GM19397 (cell line): ENCODE measurements around the gene VOPP1.
"Not testable (repeated sequence)": the region's sequence is repeated elsewhere in the genome, so short reads cannot be mapped to it uniquely, and the experiment has no call there.

ENCODE experiments used
- ATAC-seq: cut with Tn5 transposase; IDR thresholded peaks from one replicate; pipeline ENCODE4 v1.9.1; 2021; ENCODE audit warnings: mild to moderate bottlenecking, moderate library complexity; ENCODE audit not compliant: unreplicated experiment

VOPP1 gene, protein sequence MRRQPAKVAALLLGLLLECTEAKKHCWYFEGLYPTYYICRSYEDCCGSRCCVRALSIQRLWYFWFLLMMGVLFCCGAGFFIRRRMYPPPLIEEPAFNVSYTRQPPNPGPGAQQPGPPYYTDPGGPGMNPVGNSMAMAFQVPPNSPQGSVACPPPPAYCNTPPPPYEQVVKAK

DNA sequence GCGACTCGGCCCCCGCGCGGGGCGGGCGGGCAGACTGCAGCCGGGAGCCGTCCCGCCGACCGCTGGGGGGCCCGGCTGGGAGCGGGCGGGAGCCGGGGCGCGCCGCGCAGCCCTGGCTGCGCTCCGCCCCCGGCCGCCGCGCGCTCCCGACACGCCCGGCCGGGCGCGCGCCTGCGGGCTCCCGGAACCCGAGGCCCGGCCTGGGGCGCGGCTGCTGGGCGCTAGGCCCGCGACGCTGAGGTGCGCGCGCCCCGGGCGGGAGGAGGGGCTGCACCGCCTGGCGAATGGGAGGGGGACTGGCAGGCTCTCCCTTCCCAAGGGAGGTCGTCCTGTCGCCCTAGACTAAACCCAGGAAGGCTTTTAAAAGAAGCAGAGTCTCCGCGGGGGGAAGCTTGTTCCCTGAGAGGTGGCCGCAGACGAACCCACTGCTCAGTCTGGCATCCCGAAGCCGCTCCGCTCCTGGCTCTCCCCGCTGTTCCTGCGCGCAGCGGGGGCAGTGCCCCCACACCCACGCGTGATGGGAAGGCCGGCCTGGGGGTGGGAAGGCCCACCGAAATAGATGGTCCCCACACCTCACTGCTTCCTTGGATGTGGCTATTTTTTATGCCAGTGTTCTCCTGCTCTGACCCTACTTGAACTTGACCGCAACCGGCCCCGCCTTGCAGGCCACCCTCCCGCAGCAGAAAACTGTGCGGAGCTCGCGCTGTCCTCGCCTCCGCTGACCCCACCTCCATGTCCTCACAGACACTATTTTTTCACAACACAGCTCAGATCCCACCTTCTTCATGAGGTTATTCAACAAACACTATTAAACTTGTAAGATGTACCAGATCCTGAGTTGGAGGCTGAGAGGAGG is at the start of gene VOPP1:
VOPP1 (minus strand) TSS at position 125 of the 856 bp plus-strand sequence. CDS start 178 bp downstream, outside the sequence.
- peak; percentile 48 for ATAC-seq

- ATAC-seq: no peak
Observed at GRCh38 chr7:55618913-55619312, 46.6 kb upstream of the VOPP1 start.

DNA sequence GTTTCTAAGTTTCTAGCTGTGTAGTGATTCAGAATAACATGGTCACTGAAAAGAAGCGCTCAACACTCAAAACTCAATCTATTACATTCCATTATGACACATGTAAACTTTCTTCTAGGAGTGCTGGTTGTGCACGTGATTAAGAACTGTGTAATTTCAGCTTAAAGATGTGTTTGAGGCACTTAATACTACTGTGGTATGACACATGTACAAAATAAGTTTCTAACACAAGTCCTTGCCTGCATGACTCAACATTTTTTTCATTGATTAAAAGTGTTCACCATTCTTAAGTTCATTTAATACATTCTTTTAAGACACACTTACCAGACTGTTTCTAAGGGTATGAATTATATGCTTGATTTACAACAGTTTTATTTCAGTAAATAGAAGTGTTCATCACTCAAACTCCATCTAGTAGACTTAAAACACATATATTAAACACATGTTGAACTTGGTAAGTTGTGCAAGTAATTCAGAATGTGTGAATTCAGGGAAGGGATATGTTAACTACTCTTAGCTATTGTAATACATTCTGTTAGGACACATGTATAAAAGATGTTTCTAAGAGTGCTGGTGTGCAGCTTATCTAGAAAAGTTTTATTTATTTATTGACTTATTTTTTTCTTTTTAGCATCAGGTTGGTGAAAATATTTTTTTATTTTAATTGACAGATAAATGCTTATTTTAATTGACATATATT is 42.2 kb upstream of the VOPP1 start:
- ATAC-seq: not testable (repeated sequence)

DNA sequence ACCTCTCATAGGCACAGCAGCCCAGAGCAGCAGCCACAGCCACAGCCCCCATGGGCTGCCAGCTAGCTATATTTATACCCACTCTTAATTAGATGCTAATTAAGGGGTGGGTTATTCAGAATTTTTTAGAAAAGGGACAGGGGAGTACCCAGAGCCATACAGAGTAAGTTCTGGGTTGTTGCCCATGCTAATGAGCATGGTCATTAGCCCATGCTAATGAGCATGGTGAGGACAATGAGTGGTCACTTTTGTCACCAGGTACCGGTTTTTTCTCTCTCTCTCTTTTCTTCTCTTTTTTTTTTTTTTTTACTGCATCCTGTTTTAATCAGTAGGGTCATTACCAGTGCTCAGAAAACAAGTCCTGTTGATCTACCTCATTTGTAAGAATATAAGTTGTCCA is 37.4 kb upstream of the VOPP1 start:
- not testable (repeated sequence) for ATAC-seq

GRCh38 chr7:55605661-55606060 is 33.4 kb upstream of the VOPP1 start:
- ATAC-seq: not testable (repeated sequence)

GRCh38 chr7:55597944-55598499 is 25.7 kb upstream of the VOPP1 start:
- not testable (repeated sequence) for ATAC-seq

DNA sequence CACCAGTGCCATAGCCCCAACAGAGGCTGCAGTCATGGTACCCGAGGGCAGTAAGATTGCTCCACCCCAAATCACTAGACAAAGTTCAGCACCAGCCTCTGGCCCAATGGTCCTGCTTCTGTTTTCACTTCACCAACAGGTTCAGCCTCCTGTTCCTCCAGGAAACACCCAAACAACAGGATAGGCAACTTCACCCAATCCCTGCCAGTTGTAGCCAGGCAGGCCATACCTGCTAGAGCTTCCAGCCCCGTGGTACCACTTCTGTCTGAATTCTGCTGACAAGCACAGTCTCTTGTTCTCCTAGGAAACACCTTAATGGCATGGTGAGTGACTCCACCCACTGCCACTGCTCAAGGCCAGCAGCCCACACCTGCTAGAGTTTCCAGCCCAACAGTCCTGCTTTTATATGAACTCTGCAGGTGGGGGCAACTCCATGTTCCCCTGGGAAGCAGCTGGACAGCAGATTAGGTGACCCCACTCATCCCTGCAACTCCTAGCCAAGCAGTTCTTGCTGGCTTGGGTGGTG is 25.0 kb upstream of the VOPP1 start:
- ATAC-seq: not testable (repeated sequence)

DNA sequence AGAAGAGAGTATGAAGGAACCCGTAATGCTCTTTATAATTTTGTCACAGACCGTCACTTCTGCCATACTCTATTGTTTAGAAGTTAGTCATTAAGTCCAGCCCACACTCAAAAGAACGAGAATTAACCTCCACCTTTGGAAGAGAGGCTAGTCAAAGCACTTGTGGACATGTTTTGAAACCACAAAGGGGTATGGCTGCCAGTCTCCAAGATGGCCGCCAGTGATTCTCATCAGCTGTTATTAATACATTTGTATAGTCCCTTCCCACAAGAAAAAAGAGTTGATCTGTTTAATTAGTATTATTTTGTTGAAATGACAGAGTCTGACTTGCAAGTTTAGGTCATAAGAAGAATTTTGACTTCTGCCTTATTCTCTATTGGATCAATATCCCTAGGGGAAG is 23.2 kb upstream of the VOPP1 start:
- ATAC-seq: no peak

- no peak for ATAC-seq
Observed at GRCh38 chr7:55594870-55595269, 22.6 kb upstream of the VOPP1 start.

DNA sequence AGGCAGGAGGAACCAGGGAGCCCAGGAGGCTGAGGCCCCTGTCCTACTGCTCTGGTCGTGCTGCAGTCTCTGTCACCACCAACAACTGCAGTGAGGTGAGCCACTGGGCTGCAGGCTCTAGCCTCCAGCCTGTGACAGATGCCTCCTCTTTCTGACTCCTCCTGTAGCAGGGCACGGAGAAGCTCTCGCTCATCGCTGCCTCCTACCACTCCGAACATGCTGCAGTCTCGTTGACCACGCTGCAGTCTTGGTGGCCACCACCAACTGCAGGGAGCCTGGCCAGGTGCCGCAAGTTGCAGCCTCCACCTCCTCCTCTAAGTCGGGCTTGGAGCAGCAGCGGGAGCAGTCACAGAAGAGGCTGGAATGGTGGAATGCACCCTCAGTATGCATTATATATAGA is 22.1 kb upstream of the VOPP1 start:
- no peak for ATAC-seq

DNA sequence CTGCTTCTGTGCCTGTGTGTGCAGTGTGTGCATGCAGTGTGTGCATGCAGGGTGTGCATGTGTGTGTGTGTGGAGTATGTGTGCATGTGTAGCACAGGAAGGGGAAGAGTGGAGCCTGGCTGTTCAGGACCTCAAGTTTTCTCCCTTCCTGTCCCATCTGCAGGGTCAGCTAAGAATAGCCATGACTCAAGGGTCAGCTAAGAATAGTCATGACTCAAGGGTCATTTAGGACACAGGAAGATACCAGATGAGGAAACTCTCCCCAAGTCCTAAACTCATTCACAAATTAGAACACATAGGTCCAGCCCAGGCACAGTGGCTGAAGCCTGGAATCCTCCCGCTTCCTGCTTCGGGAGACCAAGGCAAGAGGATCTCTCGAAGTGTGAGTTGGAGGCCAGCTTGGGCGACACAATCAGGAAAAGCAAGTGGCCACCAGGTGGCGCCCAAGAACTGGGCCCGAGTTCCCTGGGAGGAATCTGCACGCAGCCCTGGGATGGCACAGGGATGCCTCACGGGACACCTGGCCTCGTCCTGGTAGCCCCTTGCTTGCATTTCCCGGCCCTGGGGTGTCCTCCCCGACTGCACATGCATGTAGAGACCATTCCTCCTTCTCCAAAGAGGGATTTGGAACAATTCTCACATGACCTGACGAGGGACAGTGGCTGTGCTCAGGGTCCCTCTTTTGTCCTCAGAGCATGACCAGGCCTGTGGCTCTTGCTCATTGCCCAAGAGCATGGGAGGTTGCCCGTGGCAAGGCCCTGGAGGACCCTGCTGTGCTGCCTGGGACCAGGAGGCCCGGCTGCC is 21.4 kb upstream of the VOPP1 start:
- no peak for ATAC-seq

DNA sequence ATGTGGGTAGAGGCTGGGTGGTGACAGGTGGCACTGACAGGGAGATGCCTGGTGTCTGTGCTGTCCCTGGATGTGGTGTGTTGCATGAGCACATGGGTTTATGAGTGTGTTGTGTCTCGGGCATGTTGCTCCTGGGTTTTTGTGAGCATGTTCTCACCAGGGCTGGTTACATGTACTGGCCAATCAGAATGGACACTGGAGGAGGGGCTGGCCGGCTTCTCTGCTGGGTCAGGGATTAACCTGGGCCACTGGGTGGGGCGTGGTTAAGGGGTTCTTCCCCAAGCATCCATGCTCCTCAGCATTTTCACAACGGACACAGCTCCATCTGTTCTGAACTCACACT is 20.8 kb upstream of the VOPP1 start:
- no peak for ATAC-seq

DNA sequence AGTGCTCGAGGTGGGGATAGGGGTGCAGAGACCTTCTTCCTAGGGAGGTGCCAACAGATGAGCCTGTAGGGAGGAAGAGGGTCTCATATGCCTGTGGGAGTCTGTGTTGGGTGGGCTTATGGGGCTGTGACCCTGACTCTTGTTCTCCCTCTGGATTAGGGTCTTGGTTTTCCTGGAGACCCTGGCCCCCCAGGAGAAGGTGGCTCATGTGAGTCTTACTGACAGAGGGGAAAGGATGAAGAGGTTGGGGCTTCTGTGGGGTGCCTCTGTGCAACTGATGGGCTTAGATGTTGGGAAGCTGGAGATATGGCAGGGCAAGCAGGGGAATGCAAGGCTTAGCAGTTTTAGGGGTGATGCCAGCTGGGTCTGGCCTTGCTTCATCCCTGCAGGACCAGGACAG is 20.2 kb upstream of the VOPP1 start:
- no peak for ATAC-seq

GRCh38 chr7:55591282-55591931 is 19.1 kb upstream of the VOPP1 start:
- ATAC-seq: no peak

- ATAC-seq: no peak
Observed at GRCh38 chr7:55590517-55591281, 18.4 kb upstream of the VOPP1 start.

GRCh38 chr7:55589905-55590304 is 17.6 kb upstream of the VOPP1 start:
- no peak for ATAC-seq

DNA sequence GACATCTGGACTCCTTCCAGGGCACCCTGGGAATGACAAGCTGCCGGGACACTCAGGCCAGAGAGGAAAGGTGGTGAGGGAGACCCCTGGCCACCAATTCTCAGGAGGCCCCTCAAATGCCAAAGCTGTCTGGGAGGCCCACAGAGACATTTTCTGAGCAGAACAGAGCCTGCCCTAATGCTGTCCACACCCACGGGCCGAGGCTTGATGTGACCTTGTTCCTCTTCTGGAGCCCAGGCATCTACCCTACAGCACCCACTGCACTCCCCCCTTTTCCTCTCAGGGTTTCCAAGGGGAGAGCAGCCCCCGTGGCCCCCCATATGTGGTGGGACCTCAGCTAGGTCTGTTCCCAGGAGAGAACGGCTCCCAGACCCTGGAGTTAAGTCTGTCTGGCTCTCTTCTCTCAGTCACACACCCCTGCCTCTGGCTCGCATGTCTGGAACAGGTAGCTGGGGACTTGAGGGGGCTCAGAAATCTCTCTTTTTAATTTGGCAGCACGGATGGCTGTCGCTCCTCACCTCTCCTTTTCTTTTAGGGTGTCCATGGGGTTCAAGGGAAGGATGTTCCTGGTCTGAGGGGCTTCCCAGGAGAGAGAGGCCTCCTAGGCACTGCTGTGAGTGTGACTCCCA is 16.8 kb upstream of the VOPP1 start:
- no peak for ATAC-seq

- ATAC-seq: no peak
Observed at GRCh38 chr7:55588379-55588699, 16.0 kb upstream of the VOPP1 start.
